ENCODE data around the gene ACTR1A.

DNA sequence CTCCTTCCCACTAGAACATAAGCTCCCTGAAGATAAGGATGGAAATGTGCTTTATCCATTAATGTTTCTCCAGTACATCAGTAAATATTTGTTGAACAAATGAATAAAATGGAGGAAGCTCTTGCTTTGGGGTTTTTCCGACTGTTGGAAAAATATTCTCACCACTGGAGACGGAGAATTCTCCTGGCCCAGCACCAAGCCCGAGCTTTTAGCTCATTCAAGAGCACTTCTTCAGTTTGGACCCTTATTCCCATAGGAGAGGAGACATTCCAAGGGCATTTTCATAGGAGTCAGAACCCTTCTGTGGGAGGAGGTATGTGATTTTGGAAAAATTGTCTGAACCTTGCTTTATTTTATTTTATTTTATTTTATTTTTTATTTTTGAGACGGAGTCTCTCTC, 22.2 kb upstream of the ACTR1A start:
- TF ChIP-seq LEF1 (IDR thresholded peaks at IDR 0.05; ENCODE audit: borderline replicate concordance) (no peak), NFRKB (IDR thresholded peaks at IDR 0.05) (no peak), FOXK2 (IDR thresholded peaks at IDR 0.05) (no peak), L3MBTL2 (conservative IDR thresholded peaks at IDR 0.05) (no peak), HDGF (IDR thresholded peaks at IDR 0.05; ENCODE audit: borderline replicate concordance) (no peak), SUZ12 (IDR thresholded peaks at IDR 0.05) (no peak), FOXM1 (IDR thresholded peaks at IDR 0.05; ENCODE audit: borderline replicate concordance) (no peak), BHLHE40 (IDR thresholded peaks at IDR 0.05; ENCODE audit: borderline replicate concordance) (no peak)
- TF ChIP-seq, protein P1, sequence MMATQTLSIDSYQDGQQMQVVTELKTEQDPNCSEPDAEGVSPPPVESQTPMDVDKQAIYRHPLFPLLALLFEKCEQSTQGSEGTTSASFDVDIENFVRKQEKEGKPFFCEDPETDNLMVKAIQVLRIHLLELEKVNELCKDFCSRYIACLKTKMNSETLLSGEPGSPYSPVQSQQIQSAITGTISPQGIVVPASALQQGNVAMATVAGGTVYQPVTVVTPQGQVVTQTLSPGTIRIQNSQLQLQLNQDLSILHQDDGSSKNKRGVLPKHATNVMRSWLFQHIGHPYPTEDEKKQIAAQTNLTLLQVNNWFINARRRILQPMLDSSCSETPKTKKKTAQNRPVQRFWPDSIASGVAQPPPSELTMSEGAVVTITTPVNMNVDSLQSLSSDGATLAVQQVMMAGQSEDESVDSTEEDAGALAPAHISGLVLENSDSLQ (IDR thresholded peaks at IDR 0.05) = no peak

Measured in HEK293T (cell line).